A673 (cell line): ENCODE measurements around the gene RANBP10.
"Not testable (repeated sequence)": the region's sequence is repeated elsewhere in the genome, so short reads cannot be mapped to it uniquely, and the experiment has no call there.

ENCODE experiments used
- EZH2 ChIP-seq: fragments of 200-600 bp; sonication (generic); IDR thresholded peaks from 2 replicates; pipeline ENCODE4 v1.6.1; 2017; ENCODE audit warnings: borderline replicate concordance, low read depth, mild to moderate bottlenecking, mixed read lengths, antibody characterized with exemption, low read length; ENCODE audit not compliant: poor library complexity, severe bottlenecking
- TF ChIP-seq, protein P1 (sequence below): fragments of 300-800, 200-600 bp; sonication (generic); conservative IDR thresholded peaks from 2 replicates; pipeline ENCODE4 v1.5.1; 2017; ENCODE audit warnings: low read depth, mild to moderate bottlenecking, antibody characterized with exemption, low read length, moderate library complexity, mixed read lengths

DNA sequence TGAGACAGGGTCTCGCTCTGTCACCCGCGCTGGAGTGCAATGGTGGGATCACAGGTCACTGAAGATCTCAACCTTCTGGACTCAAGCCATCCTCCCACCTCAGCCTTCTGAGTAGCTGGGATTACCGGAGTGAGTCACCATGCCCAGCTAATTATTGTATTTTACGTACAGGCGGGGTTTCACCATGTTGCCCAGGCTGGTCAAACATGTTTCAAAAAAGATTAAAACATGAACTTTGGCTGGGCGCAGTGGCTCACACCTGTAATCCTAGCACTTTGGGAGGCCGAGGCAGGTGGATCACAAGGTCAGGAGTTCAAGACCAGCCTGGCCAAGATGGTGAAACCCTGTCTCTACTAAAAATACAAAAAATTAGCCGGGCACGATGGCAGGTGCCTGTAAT lies 30.8 kb upstream of the RANBP10 start:
- TF ChIP-seq, protein P1, sequence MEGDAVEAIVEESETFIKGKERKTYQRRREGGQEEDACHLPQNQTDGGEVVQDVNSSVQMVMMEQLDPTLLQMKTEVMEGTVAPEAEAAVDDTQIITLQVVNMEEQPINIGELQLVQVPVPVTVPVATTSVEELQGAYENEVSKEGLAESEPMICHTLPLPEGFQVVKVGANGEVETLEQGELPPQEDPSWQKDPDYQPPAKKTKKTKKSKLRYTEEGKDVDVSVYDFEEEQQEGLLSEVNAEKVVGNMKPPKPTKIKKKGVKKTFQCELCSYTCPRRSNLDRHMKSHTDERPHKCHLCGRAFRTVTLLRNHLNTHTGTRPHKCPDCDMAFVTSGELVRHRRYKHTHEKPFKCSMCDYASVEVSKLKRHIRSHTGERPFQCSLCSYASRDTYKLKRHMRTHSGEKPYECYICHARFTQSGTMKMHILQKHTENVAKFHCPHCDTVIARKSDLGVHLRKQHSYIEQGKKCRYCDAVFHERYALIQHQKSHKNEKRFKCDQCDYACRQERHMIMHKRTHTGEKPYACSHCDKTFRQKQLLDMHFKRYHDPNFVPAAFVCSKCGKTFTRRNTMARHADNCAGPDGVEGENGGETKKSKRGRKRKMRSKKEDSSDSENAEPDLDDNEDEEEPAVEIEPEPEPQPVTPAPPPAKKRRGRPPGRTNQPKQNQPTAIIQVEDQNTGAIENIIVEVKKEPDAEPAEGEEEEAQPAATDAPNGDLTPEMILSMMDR: not testable (repeated sequence)
- TF ChIP-seq EZH2: not testable (repeated sequence)
